Measurements from ENCODE around the gene MLIP.

DNA sequence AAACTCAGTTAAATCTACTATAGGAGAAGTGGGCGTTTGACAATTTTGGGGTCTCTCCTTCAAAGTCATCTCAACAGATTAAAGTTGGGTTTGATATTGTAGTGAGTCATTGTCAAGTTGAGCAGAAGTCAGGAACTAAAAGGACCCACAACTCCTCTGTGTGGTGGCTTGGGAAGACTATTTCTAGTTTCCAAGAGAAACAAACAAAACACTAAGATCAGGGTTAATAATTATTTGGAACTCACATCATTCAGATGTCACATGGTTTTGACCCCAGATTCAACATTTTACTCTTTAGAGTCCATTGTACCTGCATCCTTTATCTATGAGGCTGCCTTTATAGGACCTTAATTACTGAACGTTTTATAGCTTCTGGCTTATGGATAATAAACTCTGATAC, 151.7 kb downstream of the MLIP start:
- TF ChIP-seq, protein P1, sequence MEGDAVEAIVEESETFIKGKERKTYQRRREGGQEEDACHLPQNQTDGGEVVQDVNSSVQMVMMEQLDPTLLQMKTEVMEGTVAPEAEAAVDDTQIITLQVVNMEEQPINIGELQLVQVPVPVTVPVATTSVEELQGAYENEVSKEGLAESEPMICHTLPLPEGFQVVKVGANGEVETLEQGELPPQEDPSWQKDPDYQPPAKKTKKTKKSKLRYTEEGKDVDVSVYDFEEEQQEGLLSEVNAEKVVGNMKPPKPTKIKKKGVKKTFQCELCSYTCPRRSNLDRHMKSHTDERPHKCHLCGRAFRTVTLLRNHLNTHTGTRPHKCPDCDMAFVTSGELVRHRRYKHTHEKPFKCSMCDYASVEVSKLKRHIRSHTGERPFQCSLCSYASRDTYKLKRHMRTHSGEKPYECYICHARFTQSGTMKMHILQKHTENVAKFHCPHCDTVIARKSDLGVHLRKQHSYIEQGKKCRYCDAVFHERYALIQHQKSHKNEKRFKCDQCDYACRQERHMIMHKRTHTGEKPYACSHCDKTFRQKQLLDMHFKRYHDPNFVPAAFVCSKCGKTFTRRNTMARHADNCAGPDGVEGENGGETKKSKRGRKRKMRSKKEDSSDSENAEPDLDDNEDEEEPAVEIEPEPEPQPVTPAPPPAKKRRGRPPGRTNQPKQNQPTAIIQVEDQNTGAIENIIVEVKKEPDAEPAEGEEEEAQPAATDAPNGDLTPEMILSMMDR (IDR thresholded peaks at IDR 0.05 in 2 of 3, conservative IDR thresholded peaks at IDR 0.05 in 1 of 3; ENCODE audit: borderline replicate concordance in 1 of 3, insufficient read depth in 1 of 3, low read depth in 2 of 3, low read length in 2 of 3) = no peak
- no peak for TF ChIP-seq EZH2phosphoT487 (IDR thresholded peaks at IDR 0.05; ENCODE audit: borderline replicate concordance)
- TF ChIP-seq SIN3A (IDR thresholded peaks at IDR 0.05; ENCODE audit: low read depth) = no peak
- TF ChIP-seq POLR2A (IDR thresholded peaks at IDR 0.05; ENCODE audit: borderline replicate concordance, extremely low read depth, insufficient read depth, insufficient read length) = no peak
- no peak for TF ChIP-seq EZH2 (IDR thresholded peaks at IDR 0.05)
- TF ChIP-seq POLR2AphosphoS5 (IDR thresholded peaks at IDR 0.05; ENCODE audit: low read depth, low read length) = no peak
- no peak for TF ChIP-seq JUND (IDR thresholded peaks at IDR 0.05)
- TF ChIP-seq SP1 (IDR thresholded peaks at IDR 0.05; ENCODE audit: low read depth) = no peak
- no peak for TF ChIP-seq RAD21 (IDR thresholded peaks at IDR 0.05; ENCODE audit: low read depth)
- TF ChIP-seq ZNF274 (IDR thresholded peaks at IDR 0.05; ENCODE audit: low read depth, low read length) = no peak
- no peak for TF ChIP-seq EGR1 (IDR thresholded peaks at IDR 0.05; ENCODE audit: low read depth)
- TF ChIP-seq CEBPB (IDR thresholded peaks at IDR 0.05; ENCODE audit: low read depth) = no peak
- TF ChIP-seq, protein P2, sequence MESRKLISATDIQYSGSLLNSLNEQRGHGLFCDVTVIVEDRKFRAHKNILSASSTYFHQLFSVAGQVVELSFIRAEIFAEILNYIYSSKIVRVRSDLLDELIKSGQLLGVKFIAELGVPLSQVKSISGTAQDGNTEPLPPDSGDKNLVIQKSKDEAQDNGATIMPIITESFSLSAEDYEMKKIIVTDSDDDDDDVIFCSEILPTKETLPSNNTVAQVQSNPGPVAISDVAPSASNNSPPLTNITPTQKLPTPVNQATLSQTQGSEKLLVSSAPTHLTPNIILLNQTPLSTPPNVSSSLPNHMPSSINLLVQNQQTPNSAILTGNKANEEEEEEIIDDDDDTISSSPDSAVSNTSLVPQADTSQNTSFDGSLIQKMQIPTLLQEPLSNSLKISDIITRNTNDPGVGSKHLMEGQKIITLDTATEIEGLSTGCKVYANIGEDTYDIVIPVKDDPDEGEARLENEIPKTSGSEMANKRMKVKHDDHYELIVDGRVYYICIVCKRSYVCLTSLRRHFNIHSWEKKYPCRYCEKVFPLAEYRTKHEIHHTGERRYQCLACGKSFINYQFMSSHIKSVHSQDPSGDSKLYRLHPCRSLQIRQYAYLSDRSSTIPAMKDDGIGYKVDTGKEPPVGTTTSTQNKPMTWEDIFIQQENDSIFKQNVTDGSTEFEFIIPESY (IDR thresholded peaks at IDR 0.05; ENCODE audit: extremely low read depth, insufficient replicate concordance, low read length) = no peak

Data from HCT116 (cell line).